Measurements from ENCODE around the gene FAM13A.

DNA sequence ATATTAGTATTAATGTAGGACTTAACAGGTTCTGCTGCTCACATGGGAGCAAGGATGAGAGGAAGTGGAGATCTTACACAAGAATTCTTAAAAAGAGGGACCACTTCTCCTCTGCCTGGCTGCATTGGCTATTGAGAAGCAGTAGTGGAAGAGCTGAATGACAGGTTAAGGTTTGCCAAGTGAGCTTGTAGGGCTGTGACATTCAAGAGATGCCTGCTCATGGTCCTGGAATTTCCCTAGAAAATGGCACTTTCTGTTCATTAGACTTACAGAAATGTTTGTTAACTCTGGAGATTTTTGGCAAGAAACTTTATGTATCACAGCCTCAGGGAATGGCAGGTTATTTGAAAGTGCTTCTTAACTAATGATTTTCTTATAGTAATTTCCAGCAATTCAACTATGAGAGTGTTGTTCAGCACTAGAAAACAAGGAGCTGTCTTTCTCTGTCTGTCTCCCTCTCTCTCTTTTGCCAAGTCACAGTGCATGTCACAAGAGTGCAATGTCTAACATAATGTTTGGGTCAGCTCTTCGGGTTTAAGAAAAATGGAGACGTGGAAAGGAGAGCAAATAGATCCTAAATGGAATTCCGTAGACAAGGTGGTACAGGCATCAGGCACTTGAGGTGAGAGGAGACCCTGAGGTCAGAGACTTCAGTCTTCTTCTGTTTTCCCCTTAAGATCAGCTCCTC is 351.0 kb downstream of the FAM13A start:
- no peak for TF ChIP-seq TAF1 (IDR thresholded peaks at IDR 0.05; ENCODE audit: low read depth, low read length)
- no peak for TF ChIP-seq POLR2AphosphoS5 (IDR thresholded peaks at IDR 0.05; ENCODE audit: low read depth, low read length)
- TF ChIP-seq POLR2A (IDR thresholded peaks at IDR 0.05; ENCODE audit: low read depth, low read length): no peak
- no peak for TF ChIP-seq PAX5 (IDR thresholded peaks at IDR 0.05; ENCODE audit: insufficient read depth, low read length, severe bottlenecking)
- no peak for TF ChIP-seq POU2F2 (IDR thresholded peaks at IDR 0.05; ENCODE audit: low read depth, low read length)
- TF ChIP-seq SPI1 (IDR thresholded peaks at IDR 0.05; ENCODE audit: low read depth, low read length): no peak

All from GM12891 (cell line).